GM23248 (cell line): ENCODE measurements around the gene VPREB3. TPM values are rescaled to one million over a fixed set of nuclear protein-coding genes. Genes with fewer than 3 reads are reported as not detected.
"Not testable (repeated sequence)": the region's sequence is repeated elsewhere in the genome, so short reads cannot be mapped to it uniquely, and the experiment has no call there.

Source experiments
- DNase-seq: peaks from one replicate; pipeline ENCODE4 v3.0.0-alpha.2; 2015
- H2AFZ ChIP-seq: fragments of 200-600 bp; sonication (generic); 2 replicates; pipeline ENCODE4 v1.6.1; 2016; ENCODE audit warnings: antibody characterized with exemption
- H3F3A ChIP-seq: fragments of 200-600 bp; sonication (generic); 2 replicates; pipeline ENCODE4 v1.6.1; 2016; ENCODE audit warnings: mild to moderate bottlenecking, antibody characterized with exemption, mixed run types; ENCODE audit not compliant: insufficient read depth
- H3K27ac ChIP-seq: fragments of 200-600 bp; sonication (generic); 2 replicates; pipeline ENCODE4 v1.5.1; 2016; ENCODE audit warnings: mild to moderate bottlenecking
- H3K27me3 ChIP-seq: fragments of 200-600 bp; sonication (generic); replicated peaks from 2 replicates; pipeline ENCODE4 v1.6.1; 2016; ENCODE audit warnings: mild to moderate bottlenecking; ENCODE audit not compliant: insufficient read depth
- H3K36me3 ChIP-seq: fragments of 200-600 bp; sonication (generic); 2 replicates; pipeline ENCODE4 v1.6.1; 2016; ENCODE audit warnings: low read depth, mild to moderate bottlenecking
- H3K4me1 ChIP-seq: fragments of 200-600 bp; sonication (generic); 2 replicates; pipeline ENCODE4 v1.6.1; 2016; ENCODE audit warnings: mild to moderate bottlenecking; ENCODE audit not compliant: insufficient read depth
- H3K4me2 ChIP-seq: fragments of 200-600 bp; sonication (generic); one replicate; pipeline ENCODE4 v1.6.1; 2016; ENCODE audit warnings: mild to moderate bottlenecking; ENCODE audit not compliant: unreplicated experiment
- H3K4me3 ChIP-seq: fragments of 200-600 bp; sonication (generic); 2 replicates; pipeline ENCODE4 v1.5.1; 2016; ENCODE audit warnings: mild to moderate bottlenecking
- H3K79me2 ChIP-seq: fragments of 200-600 bp; sonication (generic); 2 replicates; pipeline ENCODE4 v1.6.1; 2016; ENCODE audit warnings: mild to moderate bottlenecking; ENCODE audit not compliant: insufficient read depth
- H3K9ac ChIP-seq: fragments of 200-600 bp; sonication (generic); 2 replicates; pipeline ENCODE4 v1.6.1; 2016; ENCODE audit warnings: mild to moderate bottlenecking
- H3K9me2 ChIP-seq: fragments of 200-600 bp; sonication (generic); 2 replicates; pipeline ENCODE4 v1.6.1; 2016; ENCODE audit warnings: mixed run types, mild to moderate bottlenecking, moderate library complexity; ENCODE audit not compliant: insufficient read depth
- H3K9me3 ChIP-seq: fragments of 200-600 bp; sonication (generic); one replicate; pipeline ENCODE4 v1.6.1; 2017; ENCODE audit warnings: low read depth
- H4K20me1 ChIP-seq: fragments of 200-600 bp; sonication (generic); 2 replicates; pipeline ENCODE4 v1.6.0; 2016; ENCODE audit not compliant: insufficient read depth
- EZH2 ChIP-seq: fragments of 200-600 bp; sonication (generic); IDR thresholded peaks from 2 replicates; pipeline ENCODE4 v1.6.1; 2018; ENCODE audit warnings: antibody characterized with exemption, mild to moderate bottlenecking; ENCODE audit not compliant: insufficient read depth, poor library complexity, severe bottlenecking
- EZH2phosphoT487 ChIP-seq: fragments of 200-600 bp; sonication (generic); IDR thresholded peaks from 2 replicates; pipeline ENCODE4 v1.6.1; 2018; ENCODE audit warnings: antibody characterized with exemption, moderate library complexity, mild to moderate bottlenecking, low read depth; ENCODE audit not compliant: insufficient read depth
- WGBS, 2 experiments: methylation state at CpG; one replicate each; pipeline ENCODE4 v1.1.6; 2015 to 2017; ENCODE audit warnings: low lambda C conversion rate in 2 of 2, low coverage in 1 of 2; ENCODE audit errors: missing lambda C conversion rate in 2 of 2; 5-methylcytosine and 5-hydroxymethylcytosine counted together
- in situ Hi-C: fragments of 300-500 bp; cut with MboI; formaldehyde crosslinking; loops from 2 replicates; pipeline ENCODE4 v1.15.0; 2020
- polyA plus RNA-seq: library from polyadenylated mRNA; unstranded; fragments of >200 nt; fragmentation: Nextera tagmentation; extraction: Ambion mirVana; gene quantifications from 2 replicates; pipeline ENCODE4 v1.2.1, GENCODE V29; 2016
- total RNA-seq: library from RNA; depleted of rRNA; stranded (reverse); fragments of >200 nt; shearing (Covaris generic); gene quantifications from 2 replicates; pipeline ENCODE4 v1.2.3, GENCODE V29; 2014

VPREB3 gene
- total and polyA plus RNA-seq, 2 experiments from 2014 or later, result not detected

DNA sequence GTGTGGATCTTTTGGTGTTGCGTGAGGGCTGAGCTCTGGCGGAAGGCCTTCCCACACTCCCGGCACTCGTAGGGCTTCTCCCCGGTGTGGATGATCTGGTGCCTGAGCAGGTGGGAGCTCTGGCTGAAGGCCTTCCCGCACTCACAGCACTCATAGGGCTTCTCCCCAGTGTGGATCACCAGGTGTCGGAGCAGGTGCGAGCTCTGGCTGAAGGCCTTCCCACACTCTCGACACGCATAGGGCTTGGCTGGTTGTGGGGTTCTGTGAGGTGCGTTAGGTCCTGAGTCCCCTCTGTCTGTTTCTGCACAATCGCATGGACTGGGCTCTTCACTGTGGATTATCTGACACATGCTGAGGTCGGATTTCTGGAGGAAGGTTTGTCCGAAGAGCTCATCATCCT lies 9.7 kb downstream of the VPREB3 start:
- WGBS, 2 experiments, result 98 to 99% methylated on average over 14 of the region's 14 CpGs
- H3K27ac ChIP-seq, result no peak overlapping the region
- no peaks in the 10 kb centered on the region for H3K9me2 ChIP-seq
- H3K9me3 ChIP-seq, result no peaks in the 10 kb centered on the region
- no peaks in the 10 kb centered on the region for H3K27me3 ChIP-seq
- no peaks in the 10 kb centered on the region for H3K4me1 ChIP-seq
- no peak overlapping the region for H3K9ac ChIP-seq
- in situ Hi-C loops, result no loop called here
- H4K20me1 ChIP-seq, result no peaks in the 10 kb centered on the region
- DNase-seq, result no peak
- H2AFZ ChIP-seq, result no peak overlapping the region
- TF ChIP-seq EZH2phosphoT487 (no peak), EZH2 (no peak)
- H3K4me3 ChIP-seq, result no peak overlapping the region
- no peaks in the 10 kb centered on the region for H3K36me3 ChIP-seq
- H3F3A ChIP-seq, result no peaks in the 10 kb centered on the region
- H3K4me2 ChIP-seq, result no peak overlapping the region
- peaks cover 8% of the 10 kb centered on the region; the same call in 1 of the 2 replicates for H3K79me2 ChIP-seq

GRCh38 chr22:23744001-23744400 lies 10.2 kb downstream of the VPREB3 start:
- no peak for TF ChIP-seq EZH2phosphoT487
- no peak for TF ChIP-seq EZH2
- Histone ChIP-seq H3K27ac (no peak overlapping the region), H3F3A (no peaks in the 10 kb centered on the region), H4K20me1 (no peaks in the 10 kb centered on the region), H3K4me1 (no peaks in the 10 kb centered on the region), H3K4me2 (no peak overlapping the region), H3K9ac (no peak overlapping the region), H3K4me3 (no peak overlapping the region), H2AFZ (no peak overlapping the region), H3K9me3 (no peaks in the 10 kb centered on the region), H3K27me3 (no peaks in the 10 kb centered on the region), H3K36me3 (no peaks in the 10 kb centered on the region), H3K79me2 (peaks cover 7% of the 10 kb centered on the region; the same call in 1 of the 2 replicates), H3K9me2 (no peaks in the 10 kb centered on the region)
- DNase-seq, result no peak
- in situ Hi-C loops, result no loop called here
- 93 to 94% methylated on average over 13 of the region's 13 CpGs for WGBS, 2 experiments

- no peaks in the 10 kb centered on the region for H3K36me3 ChIP-seq
- no peak overlapping the region for H3K27ac ChIP-seq
- no peaks in the 10 kb centered on the region for H4K20me1 ChIP-seq
- no peak overlapping the region for H3K4me2 ChIP-seq
- TF ChIP-seq EZH2, result no peak
- no peak for TF ChIP-seq EZH2phosphoT487
- in situ Hi-C loops, result no loop called here
- no peaks in the 10 kb centered on the region for H3K9me2 ChIP-seq
- H3K9me3 ChIP-seq, result no peaks in the 10 kb centered on the region
- H2AFZ ChIP-seq, result no peak overlapping the region
- no peak overlapping the region for H3K4me3 ChIP-seq
- H3K9ac ChIP-seq, result no peak overlapping the region
- whole genome bisulfite sequencing, 2 experiments, result 68 to 78% methylated on average over 2 of the region's 2 CpGs
- H3F3A ChIP-seq, result no peaks in the 10 kb centered on the region
- H3K79me2 ChIP-seq, result peaks cover 2% of the 10 kb centered on the region; the same call in 1 of the 2 replicates
- no peaks in the 10 kb centered on the region for H3K4me1 ChIP-seq
- DNase-seq, result no peak
- H3K27me3 ChIP-seq, result no peaks in the 10 kb centered on the region
These were observed 10.9 kb downstream of the VPREB3 start for GRCh38 chr22:23743303-23743705.

GRCh38 chr22:23742505-23743264 lies 11.5 kb downstream of the VPREB3 start:
- Histone ChIP-seq H3K4me3 (no peak overlapping the region), H3K27me3 (no peaks in the 10 kb centered on the region), H3F3A (no peaks in the 10 kb centered on the region), H3K9ac (no peak overlapping the region), H3K27ac (no peak overlapping the region), H3K4me1 (no peaks in the 10 kb centered on the region), H3K9me2 (no peaks in the 10 kb centered on the region), H3K9me3 (no peaks in the 10 kb centered on the region), H3K36me3 (no peaks in the 10 kb centered on the region), H3K79me2 (no peaks in the 10 kb centered on the region), H3K4me2 (no peak overlapping the region), H2AFZ (no peak overlapping the region), H4K20me1 (no peaks in the 10 kb centered on the region)
- WGBS, 2 experiments, result 43% methylated on average over 7 of the region's 7 CpGs
- DNase-seq, result no peak
- in situ Hi-C loops, result no loop called here
- no peak for TF ChIP-seq EZH2

DNA sequence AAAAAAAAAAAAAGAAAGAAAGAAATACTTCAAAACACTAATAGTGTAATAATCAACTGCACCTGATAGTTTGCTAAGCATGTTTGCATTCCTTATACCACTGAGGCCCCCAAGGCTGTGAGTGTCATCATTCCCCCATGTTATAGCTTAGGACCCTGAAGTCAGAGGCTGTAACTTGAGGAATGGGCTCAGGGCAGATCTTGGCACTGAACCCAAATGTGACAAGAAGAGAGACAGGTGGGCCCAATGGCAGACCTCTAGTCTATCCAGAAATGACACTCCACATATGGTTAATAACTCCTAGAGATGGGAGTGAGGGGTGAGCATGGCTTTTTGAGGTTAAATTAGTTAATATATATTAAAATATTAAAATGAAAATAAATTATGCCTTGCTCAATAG lies 16.5 kb downstream of the VPREB3 start:
- no peaks in the 10 kb centered on the region for H3K9me2 ChIP-seq
- no peak overlapping the region for H2AFZ ChIP-seq
- H3K27ac ChIP-seq, result no peak overlapping the region
- no peak overlapping the region for H3K4me3 ChIP-seq
- H3K4me1 ChIP-seq, result no peaks in the 10 kb centered on the region
- no peak for TF ChIP-seq EZH2
- TF ChIP-seq EZH2phosphoT487, result no peak
- H3K9ac ChIP-seq, result no peak overlapping the region
- DNase-seq, result no peak
- no peaks in the 10 kb centered on the region for H3K79me2 ChIP-seq
- no peaks in the 10 kb centered on the region for H4K20me1 ChIP-seq
- H3K27me3 ChIP-seq, result no peaks in the 10 kb centered on the region
- no peaks in the 10 kb centered on the region for H3F3A ChIP-seq
- no peaks in the 10 kb centered on the region for H3K9me3 ChIP-seq
- in situ Hi-C loops, result no loop called here
- no peak overlapping the region for H3K4me2 ChIP-seq
- H3K36me3 ChIP-seq, result no peaks in the 10 kb centered on the region

GRCh38 chr22:23728108-23728507 lies 26.1 kb downstream of the VPREB3 start:
- 28 to 41% methylated on average over 4 of the region's 4 CpGs for WGBS, 2 experiments

More at GRCh38 chr22:23728108-23728507, 26.1 kb downstream of the VPREB3 start:
- in situ Hi-C loops, H3K9ac ChIP-seq, H3K9me3 ChIP-seq, H2AFZ ChIP-seq, H3K4me3 ChIP-seq, DNase-seq, H3K4me2 ChIP-seq, H3K36me3 ChIP-seq, H4K20me1 ChIP-seq, H3K9me2 ChIP-seq, H3K79me2 ChIP-seq, H3K27ac ChIP-seq, H3K27me3 ChIP-seq, H3K4me1 ChIP-seq, H3F3A ChIP-seq: not testable (repeated sequence)
